Measurements from ENCODE around the gene ETV2. TPM values are rescaled to one million over a fixed set of nuclear protein-coding genes. Genes with fewer than 3 reads are reported as not detected.

The ETV2 gene
- total RNA-seq, 1 experiment from 2014 or later: 1.5 TPM

DNA sequence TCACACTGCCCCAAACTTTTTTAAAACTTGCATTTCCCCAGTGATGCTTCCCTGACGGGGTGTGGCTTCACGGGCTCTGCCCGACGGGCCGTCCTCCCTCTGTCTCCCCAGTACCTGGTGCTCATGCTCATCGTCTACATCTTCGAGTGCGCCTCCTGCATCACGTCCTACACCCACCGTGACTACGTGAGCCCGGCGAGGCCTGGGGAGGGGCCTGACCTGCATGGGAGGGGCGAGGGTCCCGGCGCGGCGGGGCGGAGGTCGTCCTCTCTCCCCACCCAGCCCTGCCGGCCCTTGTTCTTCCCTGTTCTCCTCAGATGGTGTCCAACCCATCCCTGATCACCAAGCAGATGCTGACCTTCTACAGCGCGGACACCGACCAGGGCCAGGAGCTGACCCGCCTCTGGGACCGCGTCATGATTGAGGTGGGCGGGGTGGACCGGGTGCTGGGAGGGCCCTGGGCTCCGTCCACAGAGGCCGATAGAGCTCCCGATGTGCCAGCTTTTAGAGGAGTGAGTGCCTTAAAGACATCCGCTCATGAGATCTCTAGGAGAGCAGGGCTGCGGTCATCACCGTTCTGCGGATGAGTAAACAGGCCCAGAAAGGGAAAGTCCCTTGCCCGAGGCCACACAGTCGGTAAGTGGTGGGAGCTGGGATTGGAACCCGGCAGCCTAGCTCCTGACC lies 31.7 kb downstream of the ETV2 start:
- ATAC-seq (peak; percentile 98), DNase-seq (ENCODE audit: low read depth, low spot score) (peak; percentile 53)
- peak overlapping the region; percentile 58 for H3K9ac ChIP-seq (ENCODE audit: low read length)
- peak overlapping the region; percentile 87 for H3K4me2 ChIP-seq (ENCODE audit: low read length)
- no peaks in the 10 kb centered on the region for H3K9me2 ChIP-seq (ENCODE audit: insufficient read depth)
- CTCF ChIA-PET: interaction anchor here (0.5 to 1.6 kb wide), 6 partner anchors 9 to 163 kb away, joined by 3 to 6 read pairs (median 3); no protein-coding TSS in a partner anchor
- BruUV-seq (replicated peaks): TSS peak; percentile 95
- TF ChIP-seq CBX3 (IDR thresholded peaks at IDR 0.05; ENCODE audit: low read depth) (no peak), POLR2AphosphoS5 (IDR thresholded peaks at IDR 0.05; ENCODE audit: low read depth, low read length) (peak; percentile 69), SIN3A (IDR thresholded peaks at IDR 0.05; ENCODE audit: low read depth) (0 out of 2 replicates have a peak, but pooled peaks have one; percentile 31), REST (IDR thresholded peaks at IDR 0.05; ENCODE audit: low read depth) (no peak), POLR2A (IDR thresholded peaks at IDR 0.05; ENCODE audit: borderline replicate concordance, extremely low read depth, insufficient read depth, insufficient read length) (no peak), MAX (IDR thresholded peaks at IDR 0.05) (peak; percentile 65; the same call in 1 of the 2 replicates), ELF1 (IDR thresholded peaks at IDR 0.05; ENCODE audit: borderline replicate concordance, low read depth) (no peak)
- RAD21 ChIA-PET (ENCODE audit: low non-redundant PET in 1 of 2, low total read pairs in 2 of 2, uncharacterized antibody in 2 of 2, unreplicated experiment in 2 of 2): interaction anchor here in 1 of 2 experiments (0.6 to 0.8 kb wide), 2 partner anchors 146 to 320 kb away, joined by 3 read pairs; no protein-coding TSS in a partner anchor
- H3K4me1 ChIP-seq (ENCODE audit: control insufficient read depth in 1 of 2, insufficient read depth in 2 of 2, low read length in 2 of 2): peaks cover 2 to 17% of the 10 kb centered on the region in 2 experiments; a peak in 2 of 4 replicates
- no peaks in the 10 kb centered on the region for H3K36me3 ChIP-seq (ENCODE audit: control insufficient read depth in 1 of 2, insufficient read depth in 2 of 2, low read length in 2 of 2)
- H3K9me3 ChIP-seq (ENCODE audit: control insufficient read depth in 1 of 2, insufficient read depth in 1 of 2, low read depth in 1 of 2, low read length in 2 of 2): no peaks in the 10 kb centered on the region
- peak overlapping the region; percentile 3 for H2AFZ ChIP-seq (ENCODE audit: low read depth, low read length, poor library complexity, severe bottlenecking)
- H3K27me3 ChIP-seq (ENCODE audit: insufficient read depth, low read length): peaks cover 5% of the 10 kb centered on the region; the same call in 1 of the 2 replicates
- peak overlapping the region; percentile 61 for H3K27ac ChIP-seq (ENCODE audit: low read depth, low read length)
- intact Hi-C loops (cut with micrococcal nuclease): no loop called here
- H4K20me1 ChIP-seq (ENCODE audit: insufficient read depth): no peaks in the 10 kb centered on the region
- POLR2A ChIA-PET: interaction anchor here (0.6 to 2.0 kb wide), 8 partner anchors 9 to 72 kb away, joined by 3 to 18 read pairs (median 5); partner anchors contain the start of genes COX6B1, PSENEN and U2AF1L4
- H3K79me2 ChIP-seq (ENCODE audit: insufficient read depth, low read length): no peaks in the 10 kb centered on the region
- peak overlapping the region; percentile 59 to 65 for H3K4me3 ChIP-seq (replicated peaks in 1 of 2; ENCODE audit: low read depth in 1 of 2, low read length in 2 of 2)

Data from HCT116 (cell line).